HUDEP-2 (cell line): Measurements from ENCODE around the gene HRC.
"Not testable (repeated sequence)": the region's sequence is repeated elsewhere in the genome, so short reads cannot be mapped to it uniquely, and the experiment has no call there.

Experiments used
- DNase-seq, 76 experiments: peaks; one replicate each; lab custom pipeline; 2025; ENCODE audit not compliant: unreplicated experiment in 76 of 76; lab: John Stamatoyannopoulos, UW

The HRC gene, protein sequence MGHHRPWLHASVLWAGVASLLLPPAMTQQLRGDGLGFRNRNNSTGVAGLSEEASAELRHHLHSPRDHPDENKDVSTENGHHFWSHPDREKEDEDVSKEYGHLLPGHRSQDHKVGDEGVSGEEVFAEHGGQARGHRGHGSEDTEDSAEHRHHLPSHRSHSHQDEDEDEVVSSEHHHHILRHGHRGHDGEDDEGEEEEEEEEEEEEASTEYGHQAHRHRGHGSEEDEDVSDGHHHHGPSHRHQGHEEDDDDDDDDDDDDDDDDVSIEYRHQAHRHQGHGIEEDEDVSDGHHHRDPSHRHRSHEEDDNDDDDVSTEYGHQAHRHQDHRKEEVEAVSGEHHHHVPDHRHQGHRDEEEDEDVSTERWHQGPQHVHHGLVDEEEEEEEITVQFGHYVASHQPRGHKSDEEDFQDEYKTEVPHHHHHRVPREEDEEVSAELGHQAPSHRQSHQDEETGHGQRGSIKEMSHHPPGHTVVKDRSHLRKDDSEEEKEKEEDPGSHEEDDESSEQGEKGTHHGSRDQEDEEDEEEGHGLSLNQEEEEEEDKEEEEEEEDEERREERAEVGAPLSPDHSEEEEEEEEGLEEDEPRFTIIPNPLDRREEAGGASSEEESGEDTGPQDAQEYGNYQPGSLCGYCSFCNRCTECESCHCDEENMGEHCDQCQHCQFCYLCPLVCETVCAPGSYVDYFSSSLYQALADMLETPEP

GRCh38 chr19:49155005-49155819, at the start of gene HRC:
HRC (minus strand) TSS chr19:49155396; CDS start chr19:49155237, 159 bp downstream.
- no peak for DNase-seq

DNA sequence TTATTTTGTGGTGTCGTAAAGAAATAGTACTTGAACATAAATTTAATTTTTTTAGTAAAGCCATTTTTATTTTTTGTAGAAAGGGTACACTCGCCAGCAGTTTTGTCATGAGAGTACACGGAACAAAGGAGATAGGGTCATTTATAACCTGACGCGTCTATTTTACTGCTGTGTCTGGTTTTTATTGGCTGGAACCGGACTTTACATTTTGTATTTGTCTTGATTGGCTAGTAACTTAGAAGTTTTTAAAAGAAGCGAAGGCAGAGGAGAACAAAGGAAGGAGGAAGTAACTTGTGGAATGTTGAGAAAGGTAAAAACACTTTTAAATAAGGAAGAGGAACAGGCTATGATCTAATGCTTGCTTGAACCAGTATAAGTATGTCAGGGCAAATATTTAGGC, 45.8 kb upstream of the HRC start:
- no peak for DNase-seq

DNA sequence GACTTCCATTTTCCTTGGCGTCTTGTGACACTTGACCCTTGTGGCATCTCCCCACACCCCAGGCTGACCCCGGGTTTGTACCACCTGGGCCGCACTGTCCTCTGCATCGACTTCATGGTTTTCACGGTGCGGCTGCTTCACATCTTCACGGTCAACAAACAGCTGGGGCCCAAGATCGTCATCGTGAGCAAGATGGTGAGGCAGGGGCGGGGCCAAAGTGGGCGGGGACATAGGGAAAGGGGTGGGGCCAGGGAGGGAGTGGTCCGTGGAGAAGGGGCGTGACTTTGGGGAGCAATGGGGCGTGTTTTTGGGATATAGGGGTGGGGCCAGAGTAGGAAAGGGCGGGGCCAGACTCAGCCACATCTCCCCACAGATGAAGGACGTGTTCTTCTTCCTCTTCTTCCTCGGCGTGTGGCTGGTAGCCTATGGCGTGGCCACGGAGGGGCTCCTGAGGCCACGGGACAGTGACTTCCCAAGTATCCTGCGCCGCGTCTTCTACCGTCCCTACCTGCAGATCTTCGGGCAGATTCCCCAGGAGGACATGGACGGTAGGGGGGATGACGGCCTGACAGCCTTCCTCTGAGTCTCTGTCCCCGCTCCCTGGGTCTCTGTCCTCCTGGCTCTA, 45.2 kb upstream of the HRC start:
- peak in 23 of 76 experiments; percentile 18 to 44 (median 26) for DNase-seq

- no peak for DNase-seq
These were observed 41.5 kb upstream of the HRC start for GRCh38 chr19:49196527-49197240.

DNA sequence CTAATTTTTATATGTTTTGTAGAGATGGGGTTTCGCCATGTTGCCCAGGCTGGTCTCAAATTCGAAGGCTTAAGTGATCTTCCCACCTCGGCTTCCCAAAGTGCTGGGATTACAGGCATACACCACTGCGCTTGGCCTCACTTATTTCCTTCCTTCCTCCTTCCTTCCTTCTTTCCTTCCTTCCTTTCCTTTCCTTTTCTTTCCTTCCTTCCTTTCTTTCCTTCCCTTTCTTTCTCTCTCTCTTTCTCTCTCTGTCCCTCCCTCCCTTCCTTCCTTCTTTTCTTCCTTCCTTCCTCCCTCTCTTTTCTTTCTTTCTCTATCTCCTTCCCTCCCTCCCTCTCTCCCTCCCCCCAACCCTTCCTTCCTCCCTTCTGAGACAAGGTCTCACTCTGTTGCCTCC, 39.2 kb upstream of the HRC start:
- no peak for DNase-seq

DNA sequence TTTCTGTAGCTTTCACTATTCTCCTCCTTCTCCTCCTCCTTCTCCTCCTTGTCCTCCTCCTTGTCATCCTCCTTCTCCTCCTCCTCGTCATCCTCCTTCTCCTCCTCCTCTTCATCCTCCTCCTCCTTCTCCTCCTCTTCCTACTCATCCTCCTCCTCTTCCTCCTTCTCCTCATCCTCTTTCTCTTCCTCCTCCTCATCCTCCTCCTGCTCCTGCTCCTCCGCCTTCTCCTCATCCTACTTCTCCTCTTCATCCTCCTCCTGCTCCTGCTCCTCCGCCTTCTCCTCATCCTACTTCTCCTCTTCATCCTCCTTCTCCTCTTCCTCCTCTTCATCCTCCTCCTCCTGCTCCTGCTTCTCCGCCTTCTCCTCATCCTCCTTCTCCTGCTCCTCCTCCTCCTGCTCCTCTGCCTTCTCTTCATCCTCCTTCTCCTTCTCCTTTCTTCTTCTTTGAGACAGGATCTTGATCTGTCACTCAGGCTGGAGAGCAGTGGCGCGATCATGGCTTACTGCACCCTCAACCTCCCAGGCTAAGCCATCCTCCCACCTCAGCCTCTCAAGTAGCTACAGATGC, 38.7 kb upstream of the HRC start:
- DNase-seq = no peak

DNA sequence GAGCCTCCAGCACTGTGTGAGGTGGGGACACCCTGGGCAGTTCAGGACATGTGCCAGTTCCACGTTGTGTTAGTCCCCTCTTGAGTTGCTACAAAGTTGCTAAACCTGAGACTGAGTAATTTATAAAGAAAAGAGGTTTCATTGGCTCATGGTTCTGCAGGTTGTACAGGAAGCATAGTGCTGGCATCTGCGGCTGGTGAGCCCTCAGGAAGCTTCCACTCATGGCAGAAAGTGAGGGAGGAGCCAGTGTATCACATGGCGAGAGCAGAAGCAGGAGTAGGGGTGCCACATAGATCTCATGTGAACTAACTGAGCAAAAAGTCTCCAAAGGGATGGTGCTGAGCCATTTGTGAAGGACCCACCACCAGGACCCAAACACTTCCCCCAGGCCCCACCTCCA, 35.6 kb upstream of the HRC start:
- no peak for DNase-seq

GRCh38 chr19:49189259-49189658, 34.1 kb upstream of the HRC start:
- DNase-seq = no peak

DNA sequence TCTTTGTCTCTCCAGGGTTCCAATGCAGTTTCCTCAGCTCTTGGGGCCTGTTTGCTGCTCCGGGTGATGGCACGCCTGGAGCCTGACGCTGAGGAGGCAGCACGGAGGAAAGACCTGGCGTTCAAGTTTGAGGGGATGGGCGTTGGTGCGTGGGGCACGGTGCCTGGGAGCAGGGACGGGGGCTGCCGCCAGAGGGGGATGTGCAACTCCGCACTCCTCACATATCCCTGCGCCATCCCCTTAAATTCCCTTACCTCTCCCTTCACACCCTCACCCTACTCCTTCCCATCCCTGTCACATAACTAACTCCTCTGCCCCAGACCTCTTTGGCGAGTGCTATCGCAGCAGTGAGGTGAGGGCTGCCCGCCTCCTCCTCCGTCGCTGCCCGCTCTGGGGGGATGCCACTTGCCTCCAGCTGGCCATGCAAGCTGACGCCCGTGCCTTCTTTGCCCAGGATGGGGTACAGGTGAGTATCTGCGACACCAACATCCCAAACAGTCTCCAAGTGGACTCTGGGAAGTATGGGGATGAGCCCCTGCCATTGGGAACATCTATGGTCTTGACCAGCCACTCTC, 33.5 kb upstream of the HRC start:
- DNase-seq = no peak

GRCh38 chr19:49186108-49186507, 30.9 kb upstream of the HRC start:
- DNase-seq = no peak

- DNase-seq = no peak
These were observed 27.7 kb upstream of the HRC start for GRCh38 chr19:49182848-49183375.

GRCh38 chr19:49182010-49182847, 27.0 kb upstream of the HRC start:
- not testable (repeated sequence) for DNase-seq

- no peak for DNase-seq
These were observed 25.5 kb upstream of the HRC start for GRCh38 chr19:49180659-49181058.

- no peak for DNase-seq
These were observed 18.0 kb upstream of the HRC start for GRCh38 chr19:49173198-49173597.

DNA sequence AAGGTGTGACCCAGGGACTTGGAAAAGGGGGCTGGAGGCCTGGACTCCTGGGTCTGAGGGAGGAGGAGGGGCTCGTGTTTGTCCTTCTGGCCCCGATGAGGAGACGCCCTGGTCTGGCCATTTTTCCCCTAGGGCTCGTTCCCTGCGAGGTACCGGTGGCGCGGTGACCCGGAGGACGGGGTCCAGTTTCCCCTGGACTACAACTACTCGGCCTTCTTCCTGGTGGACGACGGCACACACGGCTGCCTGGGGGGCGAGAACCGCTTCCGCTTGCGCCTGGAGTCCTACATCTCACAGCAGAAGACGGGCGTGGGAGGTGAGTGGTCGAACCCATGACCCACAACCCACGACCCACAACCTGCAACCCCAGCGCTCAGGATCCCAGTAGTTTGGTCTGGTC, 13.2 kb upstream of the HRC start:
- no peak for DNase-seq

- no peak for DNase-seq
These were observed 12.7 kb upstream of the HRC start for GRCh38 chr19:49167857-49168409.

GRCh38 chr19:49165865-49166301, 10.7 kb upstream of the HRC start:
- no peak for DNase-seq

DNA sequence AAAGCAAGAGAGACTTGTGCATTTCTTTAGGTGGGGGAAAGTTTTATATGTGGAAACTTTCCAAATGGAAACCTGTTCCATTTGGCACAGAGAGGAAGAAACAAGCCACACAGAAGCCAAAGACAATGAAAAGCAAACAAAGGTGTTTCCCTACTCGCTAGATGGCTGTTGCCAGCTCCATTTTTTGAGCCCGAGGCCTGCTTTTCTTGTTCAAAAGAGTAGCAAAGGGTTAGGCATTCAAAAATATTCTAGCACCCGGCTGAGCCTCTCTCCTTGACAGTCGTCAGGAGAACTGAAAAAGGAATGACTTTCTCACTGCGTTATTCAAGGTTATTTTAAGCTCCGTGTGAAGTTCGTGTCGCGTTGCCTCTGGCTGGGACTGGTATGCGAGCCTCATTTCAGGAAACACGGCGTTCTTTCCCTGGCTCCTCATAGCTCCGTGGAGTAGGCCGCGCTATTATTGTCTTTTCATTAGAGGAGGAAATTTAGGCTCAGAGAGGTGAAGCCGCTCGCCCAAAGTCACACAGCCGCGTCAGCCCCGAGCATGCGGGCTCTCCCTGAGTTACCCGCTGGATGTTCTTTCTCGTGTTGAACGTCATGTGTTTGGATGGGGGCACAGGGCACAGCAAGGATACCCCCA, 10.0 kb upstream of the HRC start:
- DNase-seq = no peak
